DMS53 treated with DMSO at 0.1 percent for 48 hours (cell line): ENCODE results near the gene SFSWAP.
"Not testable (repeated sequence)": the region's sequence is repeated elsewhere in the genome, so short reads cannot be mapped to it uniquely, and the experiment has no call there.

Source experiments
- DNase-seq: peaks from one replicate; lab custom pipeline; 2025; ENCODE audit not compliant: unreplicated experiment; lab: John Stamatoyannopoulos, UW

SFSWAP gene

GRCh38 chr12:131735153-131735456 lies 24.2 kb downstream of the SFSWAP start:
- no peak for DNase-seq

GRCh38 chr12:131735476-131736445 lies 24.9 kb downstream of the SFSWAP start:
- no peak for DNase-seq

- peak; percentile 63 for DNase-seq
Observed at GRCh38 chr12:131736446-131737149, 25.7 kb downstream of the SFSWAP start.

GRCh38 chr12:131737150-131737827 lies 26.4 kb downstream of the SFSWAP start:
- DNase-seq: peak; percentile 94

GRCh38 chr12:131738196-131738595 lies 27.3 kb downstream of the SFSWAP start:
- no peak for DNase-seq

- no peak for DNase-seq
Observed at GRCh38 chr12:131740626-131741025, 29.7 kb downstream of the SFSWAP start.

GRCh38 chr12:131742761-131743160 lies 31.9 kb downstream of the SFSWAP start:
- DNase-seq: not testable (repeated sequence)

GRCh38 chr12:131743410-131743809 lies 32.5 kb downstream of the SFSWAP start:
- not testable (repeated sequence) for DNase-seq

GRCh38 chr12:131743880-131744279 lies 33.0 kb downstream of the SFSWAP start:
- not testable (repeated sequence) for DNase-seq

- not testable (repeated sequence) for DNase-seq
Observed at GRCh38 chr12:131744675-131745074, 33.8 kb downstream of the SFSWAP start.

GRCh38 chr12:131745706-131746105 lies 34.8 kb downstream of the SFSWAP start:
- DNase-seq: no peak

- DNase-seq: no peak
Observed at GRCh38 chr12:131747276-131748177, 36.6 kb downstream of the SFSWAP start.

- no peak for DNase-seq
Observed at GRCh38 chr12:131749618-131750315, 38.9 kb downstream of the SFSWAP start.

GRCh38 chr12:131751335-131751734 lies 40.4 kb downstream of the SFSWAP start:
- DNase-seq: no peak

- no peak for DNase-seq
Observed at GRCh38 chr12:131752451-131752850, 41.6 kb downstream of the SFSWAP start.

- no peak for DNase-seq
Observed at GRCh38 chr12:131753005-131753404, 42.1 kb downstream of the SFSWAP start.

- no peak for DNase-seq
Observed at GRCh38 chr12:131753757-131754156, 42.9 kb downstream of the SFSWAP start.

- no peak for DNase-seq
Observed at GRCh38 chr12:131754184-131754583, 43.3 kb downstream of the SFSWAP start.

- DNase-seq: peak; percentile 61
Observed at GRCh38 chr12:131755305-131756113, 44.6 kb downstream of the SFSWAP start.
